Activated naive CD4-positive, alpha-beta T cell treated with anti-CD3 and anti-CD28 coated beads, Interleukin-2, amount 10 ng/mL, durations not matched to agents 7 days and 5 days (primary cell): ENCODE results near the gene ATP13A2.

Source experiments
- CTCF ChIA-PET: fragments of 350-600 bp; sonication (Branson Sonifier 250); formaldehyde crosslinking; loops from one replicate; lab custom pipeline; 2021; ENCODE audit warnings: antibody characterized with exemption; lab: Charles Lee
- DNase-seq: peaks from one replicate; pipeline ENCODE4 v3.0.0-alpha.2; 2020
- H3K27ac Mint-ChIP-seq: one replicate; pipeline ENCODE4 v1.8.0; 2021; ENCODE audit warnings: mild to moderate bottlenecking, moderate library complexity, mixed read lengths
- H3K27me3 Mint-ChIP-seq: one replicate; pipeline ENCODE4 v1.8.0; 2021; ENCODE audit warnings: mild to moderate bottlenecking, mixed read lengths
- H3K36me3 Mint-ChIP-seq: one replicate; pipeline ENCODE4 v1.8.0; 2021; ENCODE audit warnings: mixed read lengths
- H3K4me1 Mint-ChIP-seq: one replicate; pipeline ENCODE4 v1.8.0; 2021; ENCODE audit warnings: mixed read lengths
- H3K4me3 Mint-ChIP-seq: one replicate; pipeline ENCODE4 v1.8.0; 2021; ENCODE audit warnings: mild to moderate bottlenecking, moderate library complexity, mixed read lengths
- H3K9me3 Mint-ChIP-seq: one replicate; pipeline ENCODE4 v1.8.0; 2021; ENCODE audit warnings: mixed read lengths

ATP13A2 gene

DNA sequence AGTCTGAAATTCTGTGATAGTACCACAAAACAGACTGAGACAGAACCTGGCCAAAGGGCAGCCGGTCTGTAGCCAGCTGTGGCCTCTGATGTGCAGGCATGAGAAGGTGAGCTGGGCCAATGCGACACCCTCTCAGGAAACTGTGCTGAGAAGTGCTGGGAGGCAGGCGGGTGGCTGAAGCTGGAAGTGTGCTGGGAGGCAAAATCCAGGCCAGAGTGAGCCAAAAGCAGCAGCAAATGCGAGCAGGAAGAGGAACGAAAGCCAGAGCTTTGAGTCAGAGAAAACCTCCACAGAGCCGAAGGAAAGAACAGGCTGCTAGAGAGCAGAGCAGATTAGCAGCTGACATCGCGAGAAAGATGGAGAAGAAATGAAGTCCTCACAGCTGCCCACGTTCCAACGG, 10.2 kb upstream of the ATP13A2 start:
- Mint-ChIP-seq H3K27me3 (no peaks in the 10 kb centered on the region), H3K36me3 (peaks cover 41% of the 10 kb centered on the region), H3K4me3 (no peak overlapping the region), H3K4me1 (peaks cover 14% of the 10 kb centered on the region), H3K9me3 (no peaks in the 10 kb centered on the region), H3K27ac (no peak overlapping the region)
- no peak for DNase-seq
- CTCF ChIA-PET: interaction anchor here (1.2 kb wide), 1 partner anchor 62 kb away, joined by 4 read pairs; no protein-coding TSS in a partner anchor

- Mint-ChIP-seq H3K27me3 (no peaks in the 10 kb centered on the region), H3K4me3 (no peak overlapping the region), H3K9me3 (no peaks in the 10 kb centered on the region), H3K36me3 (peaks cover 38% of the 10 kb centered on the region), H3K27ac (no peak overlapping the region), H3K4me1 (peaks cover 14% of the 10 kb centered on the region)
- CTCF ChIA-PET: interaction anchor here (1.0 kb wide), 1 partner anchor 56 kb away, joined by 3 read pairs; no protein-coding TSS in a partner anchor
- no peak for DNase-seq
Measured at GRCh38 chr1:17020502-17020901, 8.8 kb upstream of the ATP13A2 start.

GRCh38 chr1:17018849-17019248, 7.1 kb upstream of the ATP13A2 start:
- H3K27ac Mint-ChIP-seq: peak overlapping the region; percentile 61
- no peak overlapping the region for H3K4me3 Mint-ChIP-seq
- H3K9me3 Mint-ChIP-seq: no peaks in the 10 kb centered on the region
- CTCF ChIA-PET: no interaction called here
- no peaks in the 10 kb centered on the region for H3K27me3 Mint-ChIP-seq
- DNase-seq: no peak
- peaks cover 34% of the 10 kb centered on the region for H3K36me3 Mint-ChIP-seq
- peaks cover 14% of the 10 kb centered on the region for H3K4me1 Mint-ChIP-seq

DNA sequence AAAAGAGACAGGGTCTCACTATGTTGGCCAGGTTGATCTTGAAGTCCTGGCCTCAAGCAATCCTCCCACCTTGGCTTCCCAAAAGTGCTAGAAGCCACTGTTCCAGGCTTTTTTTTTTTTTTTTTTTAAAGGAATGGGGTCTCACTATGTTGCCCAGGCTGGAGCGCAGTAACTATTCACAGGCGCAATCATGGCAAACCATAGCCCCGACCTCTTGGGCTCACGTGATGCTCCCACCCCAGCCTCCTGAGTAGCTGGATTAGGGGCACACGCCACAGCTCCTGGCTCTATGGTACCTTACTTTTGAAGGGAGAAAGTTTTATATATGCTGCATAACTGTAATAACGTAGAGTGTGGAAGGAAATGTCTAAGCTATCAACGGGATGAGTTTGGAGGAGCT, 5.7 kb upstream of the ATP13A2 start:
- Mint-ChIP-seq H3K36me3 (peaks cover 25% of the 10 kb centered on the region), H3K27ac (no peak overlapping the region), H3K4me3 (no peak overlapping the region), H3K27me3 (peaks cover 9% of the 10 kb centered on the region), H3K4me1 (peaks cover 18% of the 10 kb centered on the region), H3K9me3 (no peaks in the 10 kb centered on the region)
- CTCF ChIA-PET: no interaction called here
- DNase-seq: no peak

DNA sequence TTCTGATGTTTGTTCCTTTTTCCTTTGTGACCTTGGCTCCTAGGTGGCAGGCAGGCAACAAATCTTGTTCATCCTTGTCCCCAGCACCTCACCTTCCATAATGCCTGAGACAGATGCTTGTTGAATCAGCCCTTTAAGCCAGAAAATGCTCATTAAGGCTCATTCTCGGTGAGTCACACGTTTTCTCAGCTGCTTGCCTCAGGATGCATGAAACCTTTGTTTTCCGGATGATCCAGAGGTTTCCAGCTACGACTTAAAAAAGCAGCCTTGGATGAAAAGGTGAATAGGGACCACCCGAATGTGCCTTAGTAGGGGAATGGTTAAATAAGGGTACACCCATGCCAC, 4.6 kb upstream of the ATP13A2 start:
- CTCF ChIA-PET: no interaction called here
- Mint-ChIP-seq H3K27me3 (peaks cover 16% of the 10 kb centered on the region), H3K4me3 (no peak overlapping the region), H3K9me3 (no peaks in the 10 kb centered on the region), H3K4me1 (peaks cover 24% of the 10 kb centered on the region), H3K27ac (no peak overlapping the region), H3K36me3 (peaks cover 22% of the 10 kb centered on the region)
- no peak for DNase-seq

GRCh38 chr1:17014671-17015567, 3.2 kb upstream of the ATP13A2 start:
- peaks cover 36% of the 10 kb centered on the region for H3K4me1 Mint-ChIP-seq

DNA sequence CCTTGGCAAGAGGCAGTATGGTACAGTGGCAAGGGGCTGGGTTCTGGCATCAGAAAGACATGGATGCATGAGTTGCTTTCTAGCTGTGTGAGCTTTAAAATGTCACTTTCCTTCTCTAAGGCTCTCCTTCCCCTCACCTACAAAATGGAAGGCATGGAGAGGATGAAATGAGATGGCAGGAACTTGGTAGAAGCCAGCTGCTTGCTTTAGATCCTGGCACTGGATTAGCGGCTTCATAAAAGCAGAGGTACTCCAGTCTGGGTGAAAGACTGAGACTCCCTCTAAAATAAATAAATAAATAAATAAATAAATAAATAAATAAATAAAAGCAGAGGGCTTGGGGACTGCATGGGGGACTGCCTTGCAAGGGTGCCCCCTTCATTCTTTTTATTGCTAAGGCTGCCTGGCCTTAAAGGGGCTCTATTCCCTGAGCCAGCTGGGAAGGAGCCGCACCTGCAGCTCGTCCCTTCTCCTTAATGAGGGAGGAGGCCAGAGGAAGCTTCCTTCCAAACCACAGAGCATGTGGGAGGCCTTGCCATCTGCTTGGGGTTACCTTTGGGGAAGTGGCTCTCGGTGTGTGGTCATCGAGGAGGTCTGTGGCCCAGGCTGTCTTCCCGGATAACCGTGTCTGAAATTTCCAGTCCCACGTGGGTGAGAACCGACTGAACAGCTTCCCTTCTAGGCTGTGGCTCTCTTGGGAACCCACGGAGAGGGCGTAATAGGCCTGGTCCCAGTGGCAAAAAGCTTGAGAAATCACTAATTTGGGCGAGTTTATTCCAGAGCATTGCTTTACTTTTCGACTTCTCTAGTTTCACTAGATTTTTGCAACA, 2.0 kb upstream of the ATP13A2 start:
- H3K4me3 Mint-ChIP-seq: no peak overlapping the region
- peaks cover 4% of the 10 kb centered on the region for H3K36me3 Mint-ChIP-seq
- no peak for DNase-seq
- CTCF ChIA-PET: no interaction called here
- peaks cover 32% of the 10 kb centered on the region for H3K4me1 Mint-ChIP-seq
- H3K27me3 Mint-ChIP-seq: peaks cover 16% of the 10 kb centered on the region
- H3K27ac Mint-ChIP-seq: no peak overlapping the region
- no peaks in the 10 kb centered on the region for H3K9me3 Mint-ChIP-seq

More at GRCh38 chr1:17014671-17015567, 3.2 kb upstream of the ATP13A2 start:
- CTCF ChIA-PET: no interaction called here
- H3K27me3 Mint-ChIP-seq: peaks cover 16% of the 10 kb centered on the region
- no peaks in the 10 kb centered on the region for H3K9me3 Mint-ChIP-seq
- DNase-seq: no peak
- peaks cover 14% of the 10 kb centered on the region for H3K36me3 Mint-ChIP-seq
- H3K4me3 Mint-ChIP-seq: no peak overlapping the region
- no peak overlapping the region for H3K27ac Mint-ChIP-seq

DNA sequence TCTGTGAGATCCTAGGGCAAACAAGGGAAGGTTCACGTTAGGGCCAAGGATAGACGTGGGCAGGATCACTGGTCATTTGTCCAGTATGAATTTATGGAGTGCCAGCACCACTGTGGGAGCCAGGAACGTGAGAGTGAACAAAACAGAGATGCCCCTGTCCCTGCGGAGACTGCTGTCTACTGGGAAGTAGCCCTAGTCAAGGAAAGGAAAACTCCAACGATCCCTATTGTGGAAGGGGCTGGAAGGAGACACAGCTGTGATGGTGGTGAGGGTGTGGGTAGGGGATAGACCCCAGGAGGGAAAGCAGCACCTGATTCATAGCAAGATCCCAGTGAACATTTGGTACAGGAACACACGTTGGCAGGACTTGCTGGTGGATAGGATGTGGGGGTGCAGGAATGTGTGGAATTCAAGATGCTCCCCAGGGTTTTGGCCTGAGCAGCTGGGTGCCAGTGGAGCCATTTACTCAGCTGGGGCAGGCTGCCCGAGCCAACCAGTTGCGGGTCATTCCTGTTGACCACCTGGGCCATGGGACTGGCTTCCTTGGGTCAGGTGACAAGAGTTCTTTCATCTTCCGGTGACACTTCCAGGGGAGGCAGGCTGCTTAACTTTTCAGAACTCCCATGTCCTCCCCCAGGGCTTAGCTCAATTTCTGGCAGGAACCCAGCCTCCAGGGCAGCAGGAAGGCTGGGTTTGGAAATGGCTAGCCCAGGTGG, 1.2 kb upstream of the ATP13A2 start:
- H3K27me3 Mint-ChIP-seq: peaks cover 16% of the 10 kb centered on the region
- peaks cover 4% of the 10 kb centered on the region for H3K36me3 Mint-ChIP-seq
- DNase-seq: no peak
- no peaks in the 10 kb centered on the region for H3K9me3 Mint-ChIP-seq
- H3K4me3 Mint-ChIP-seq: peak overlapping the region; percentile 83
- CTCF ChIA-PET: no interaction called here
- H3K27ac Mint-ChIP-seq: no peak overlapping the region
- peaks cover 29% of the 10 kb centered on the region for H3K4me1 Mint-ChIP-seq

DNA sequence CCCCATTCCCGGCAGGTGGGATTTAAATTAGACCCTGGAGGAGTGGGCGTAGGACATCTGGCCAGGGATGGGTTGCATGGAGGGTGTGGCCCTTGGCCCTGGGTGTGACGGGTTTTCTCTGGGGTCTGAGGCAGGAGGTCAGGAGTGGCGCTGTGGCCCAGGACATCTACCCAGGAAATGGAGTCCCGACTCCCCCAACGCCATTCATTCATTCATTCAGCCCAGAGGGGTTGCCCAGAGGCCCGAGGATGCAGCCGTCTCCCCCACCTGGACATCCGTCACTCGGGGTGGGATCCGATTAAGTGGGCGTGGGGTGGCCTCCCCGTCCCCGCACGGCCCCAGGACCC, 663 bp downstream of the ATP13A2 start:
- no peak for DNase-seq
- peak overlapping the region; percentile 83 for H3K4me3 Mint-ChIP-seq
- no peaks in the 10 kb centered on the region for H3K9me3 Mint-ChIP-seq
- H3K27me3 Mint-ChIP-seq: peaks cover 16% of the 10 kb centered on the region
- H3K36me3 Mint-ChIP-seq: peaks cover 3% of the 10 kb centered on the region
- CTCF ChIA-PET: interaction anchor here (1.5 to 2.1 kb wide), 2 partner anchors 35 to 51 kb away, joined by 7 to 8 read pairs; no protein-coding TSS in a partner anchor
- H3K4me1 Mint-ChIP-seq: peaks cover 29% of the 10 kb centered on the region
- peak overlapping the region; percentile 75 for H3K27ac Mint-ChIP-seq

DNA sequence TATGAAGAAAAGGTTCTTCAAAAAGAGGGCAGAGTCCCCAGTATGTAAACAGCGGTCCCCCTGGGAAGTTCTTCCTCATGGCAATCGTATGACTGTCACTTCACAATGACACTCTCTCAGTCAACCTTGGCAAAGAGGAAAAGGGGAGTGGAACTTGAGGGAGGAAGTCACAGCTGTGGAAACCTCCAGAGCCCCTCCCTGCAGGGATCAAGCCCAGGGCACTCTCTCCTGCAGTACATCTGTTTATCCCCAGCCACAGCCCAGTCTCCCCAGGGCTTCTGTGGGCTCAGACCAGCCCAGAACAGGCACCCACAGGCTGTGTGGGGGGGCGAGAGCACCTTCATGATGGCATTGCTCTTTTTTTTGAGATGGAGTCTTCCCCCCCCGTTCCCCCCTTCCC, 2.0 kb downstream of the ATP13A2 start:
- no peak for DNase-seq
- peaks cover 4% of the 10 kb centered on the region for H3K36me3 Mint-ChIP-seq
- H3K4me3 Mint-ChIP-seq: peak overlapping the region; percentile 15
- H3K27me3 Mint-ChIP-seq: peaks cover 16% of the 10 kb centered on the region
- CTCF ChIA-PET: interaction anchor here (1.5 to 2.1 kb wide), 2 partner anchors 36 to 49 kb away, joined by 7 to 8 read pairs; no protein-coding TSS in a partner anchor
- peaks cover 29% of the 10 kb centered on the region for H3K4me1 Mint-ChIP-seq
- no peak overlapping the region for H3K27ac Mint-ChIP-seq
- no peaks in the 10 kb centered on the region for H3K9me3 Mint-ChIP-seq

DNA sequence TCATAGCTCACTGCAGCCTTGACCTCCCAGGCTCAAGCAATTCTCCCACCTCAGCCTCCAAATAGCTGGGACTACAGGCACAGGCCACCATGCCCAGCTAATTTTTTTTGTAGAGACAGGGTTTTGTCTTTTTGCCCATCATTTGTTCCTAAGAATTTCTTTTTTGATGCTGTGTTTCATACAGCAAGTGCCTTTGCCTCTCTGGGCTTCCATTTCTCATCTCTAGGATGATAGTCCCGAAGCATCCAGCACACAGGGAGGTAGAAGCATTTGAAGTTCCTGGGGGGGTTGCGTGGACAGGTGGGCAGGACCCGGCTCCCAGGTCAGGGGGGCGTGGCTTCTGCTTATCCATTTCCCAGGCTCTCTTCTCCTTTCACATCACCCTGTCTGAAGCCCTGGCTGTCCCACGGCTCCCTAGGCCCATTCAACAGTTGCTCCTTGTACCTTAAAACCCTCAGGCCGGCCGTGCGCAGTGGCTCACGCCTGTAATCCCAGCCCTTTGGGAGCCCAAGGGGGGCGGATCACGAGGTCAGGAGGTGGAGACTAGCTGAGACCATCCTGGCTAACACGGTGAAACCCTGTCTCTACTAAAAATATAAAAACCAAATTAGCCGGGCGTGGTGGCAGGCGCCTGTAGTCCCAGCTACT, 3.4 kb downstream of the ATP13A2 start:
- H3K36me3 Mint-ChIP-seq: peaks cover 11% of the 10 kb centered on the region

DNA sequence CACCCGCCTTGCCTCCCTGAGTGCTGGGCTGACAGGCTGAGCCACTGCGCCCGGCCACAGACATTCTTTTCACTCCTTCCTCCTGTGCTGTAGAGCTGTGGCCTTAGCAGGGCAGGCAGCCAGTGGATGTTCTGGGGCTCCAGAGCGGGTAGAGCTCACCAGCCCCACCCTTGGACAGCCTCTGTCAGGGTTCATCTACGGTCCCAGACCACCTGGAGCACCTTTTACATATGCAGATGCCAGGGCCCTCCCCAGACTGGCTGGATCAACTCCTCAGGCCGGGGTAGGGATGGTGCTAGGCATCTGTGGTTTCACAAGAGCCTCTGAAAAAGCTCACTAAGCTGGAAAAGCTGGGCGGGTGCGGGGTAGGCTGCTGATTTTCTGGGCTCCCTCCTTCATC, 4.6 kb downstream of the ATP13A2 start:
- CTCF ChIA-PET: interaction anchor here (0.5 to 2.1 kb wide), 2 partner anchors 45 to 527 kb away, joined by 3 to 6 read pairs; no protein-coding TSS in a partner anchor
- no peaks in the 10 kb centered on the region for H3K9me3 Mint-ChIP-seq
- peaks cover 22% of the 10 kb centered on the region for H3K4me1 Mint-ChIP-seq
- H3K27ac Mint-ChIP-seq: no peak overlapping the region
- no peak overlapping the region for H3K4me3 Mint-ChIP-seq
- no peak for DNase-seq
- H3K27me3 Mint-ChIP-seq: peaks cover 3% of the 10 kb centered on the region
- H3K36me3 Mint-ChIP-seq: peaks cover 11% of the 10 kb centered on the region

More for the DNA sequence above, 3.4 kb downstream of the ATP13A2 start:
- H3K27me3 Mint-ChIP-seq: peaks cover 15% of the 10 kb centered on the region
- DNase-seq: no peak
- no peaks in the 10 kb centered on the region for H3K9me3 Mint-ChIP-seq
- H3K4me1 Mint-ChIP-seq: peaks cover 29% of the 10 kb centered on the region
- H3K4me3 Mint-ChIP-seq: no peak overlapping the region
- CTCF ChIA-PET: interaction anchor here (0.9 to 2.1 kb wide), 2 partner anchors 9 to 47 kb away, joined by 3 to 6 read pairs; no protein-coding TSS in a partner anchor
- H3K27ac Mint-ChIP-seq: no peak overlapping the region

DNA sequence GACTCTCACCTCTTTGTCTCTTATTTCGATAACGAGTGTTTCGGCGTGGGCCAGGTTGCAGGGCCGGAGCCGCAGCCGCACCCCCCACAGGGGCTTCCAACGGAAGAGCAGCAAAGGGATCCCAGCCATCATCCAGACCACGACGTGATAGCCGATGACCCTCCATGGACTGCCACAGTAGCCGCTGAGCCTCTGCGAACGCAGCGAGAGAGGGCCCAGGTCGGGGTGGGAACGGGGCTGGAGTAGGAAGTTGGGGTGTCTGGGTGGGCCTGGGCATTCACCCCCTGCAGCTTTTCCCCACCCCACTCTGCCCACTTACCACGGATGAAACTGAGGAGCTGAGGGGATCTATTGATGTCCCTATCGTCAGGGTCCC, 6.4 kb downstream of the ATP13A2 start:
- CTCF ChIA-PET: no interaction called here

More for the DNA sequence above, 6.4 kb downstream of the ATP13A2 start:
- DNase-seq: no peak
- no peaks in the 10 kb centered on the region for H3K27me3 Mint-ChIP-seq
- H3K4me3 Mint-ChIP-seq: no peak overlapping the region
- H3K27ac Mint-ChIP-seq: no peak overlapping the region
- H3K4me1 Mint-ChIP-seq: peaks cover 11% of the 10 kb centered on the region
- no peaks in the 10 kb centered on the region for H3K9me3 Mint-ChIP-seq
- peaks cover 16% of the 10 kb centered on the region for H3K36me3 Mint-ChIP-seq
